ENCODE results near the gene USF1.

USF1 gene, protein sequence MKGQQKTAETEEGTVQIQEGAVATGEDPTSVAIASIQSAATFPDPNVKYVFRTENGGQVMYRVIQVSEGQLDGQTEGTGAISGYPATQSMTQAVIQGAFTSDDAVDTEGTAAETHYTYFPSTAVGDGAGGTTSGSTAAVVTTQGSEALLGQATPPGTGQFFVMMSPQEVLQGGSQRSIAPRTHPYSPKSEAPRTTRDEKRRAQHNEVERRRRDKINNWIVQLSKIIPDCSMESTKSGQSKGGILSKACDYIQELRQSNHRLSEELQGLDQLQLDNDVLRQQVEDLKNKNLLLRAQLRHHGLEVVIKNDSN

DNA sequence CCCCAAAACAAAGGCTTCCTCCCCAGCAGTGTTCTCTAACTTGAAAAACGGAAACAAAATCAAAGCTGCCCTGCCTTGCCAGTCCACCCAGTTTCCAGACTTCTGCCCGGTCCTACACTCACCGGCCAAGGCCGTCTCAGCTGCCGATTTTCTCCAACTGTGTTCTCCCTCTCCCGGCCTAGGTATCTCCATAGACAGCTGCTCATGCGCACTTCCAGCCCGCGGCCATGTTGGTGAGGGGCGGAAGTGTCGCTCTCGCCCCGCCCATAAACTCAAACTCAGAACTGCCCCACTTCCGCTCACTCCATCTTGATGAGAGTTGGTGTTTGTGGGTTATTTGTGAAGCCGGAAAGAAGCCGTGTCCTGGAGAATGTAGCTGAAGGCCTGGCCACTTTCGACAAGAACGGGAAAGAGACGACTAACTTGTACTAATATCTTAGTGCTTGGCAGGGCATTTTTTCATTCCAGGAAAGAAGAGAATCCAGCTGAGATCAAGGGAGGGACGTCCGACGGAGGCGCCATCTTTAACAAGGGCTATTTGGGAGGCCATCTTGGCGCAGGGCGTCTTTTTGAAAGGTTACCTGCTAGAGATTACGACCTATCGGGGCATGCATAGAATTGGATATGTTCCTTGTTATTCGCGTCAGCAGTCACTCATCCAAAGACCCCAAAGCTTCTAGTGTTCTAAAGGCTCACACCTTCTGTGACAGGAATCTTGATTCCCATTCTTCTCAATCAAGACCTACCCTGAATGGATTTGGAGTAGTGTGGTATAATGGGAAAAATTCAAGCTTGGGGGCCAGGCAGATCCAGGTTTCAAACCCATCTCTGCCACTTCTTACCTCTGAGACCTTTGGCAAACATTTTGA lies at the start of gene USF1:
TSS of gene USF1 (minus strand) at position 242 of the 869 bp plus-strand sequence. CDS start 2,702 bp downstream, outside the sequence.
- H3K4me3 ChIP-seq (replicated peaks; ENCODE audit: low read depth, low read length): peak within 1 kb of the TSS; percentile 91
- no peak for TF ChIP-seq CTCF (IDR thresholded peaks at IDR 0.05; ENCODE audit: low read depth, low read length, missing control alignments)
- peak; percentile 80 for DNase-seq (ENCODE audit: extremely low read depth, low read depth)

GRCh38 chr1:161095230-161095629 lies 49.5 kb upstream of the USF1 start:
- no peak for TF ChIP-seq CTCF (IDR thresholded peaks at IDR 0.05; ENCODE audit: low read depth, low read length, missing control alignments)
- no peak for DNase-seq (ENCODE audit: extremely low read depth, low read depth)
- H3K4me3 ChIP-seq (replicated peaks; ENCODE audit: low read depth, low read length): no peak overlapping the region

DNA sequence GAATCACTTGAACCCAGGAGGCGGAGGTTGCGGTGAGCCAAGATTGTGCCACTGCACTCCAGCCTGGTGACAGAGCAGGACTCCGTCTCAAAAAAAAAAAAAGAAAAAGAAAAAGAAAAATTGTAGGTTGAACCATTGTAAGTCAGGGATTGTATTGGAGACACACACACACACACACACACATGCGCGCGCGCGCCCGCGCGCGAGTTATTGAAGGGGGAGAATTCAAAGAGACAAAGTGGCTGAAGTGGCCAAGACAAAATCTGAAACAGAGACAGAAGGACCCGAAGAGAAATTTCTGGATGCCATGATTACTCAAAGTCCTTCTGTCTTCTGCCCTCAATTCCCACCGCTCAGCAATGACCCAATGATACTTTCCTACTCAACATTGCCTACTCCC lies 48.7 kb upstream of the USF1 start:
- no peak for DNase-seq (ENCODE audit: extremely low read depth, low read depth)
- no peak for TF ChIP-seq CTCF (IDR thresholded peaks at IDR 0.05; ENCODE audit: low read depth, low read length, missing control alignments)

DNA sequence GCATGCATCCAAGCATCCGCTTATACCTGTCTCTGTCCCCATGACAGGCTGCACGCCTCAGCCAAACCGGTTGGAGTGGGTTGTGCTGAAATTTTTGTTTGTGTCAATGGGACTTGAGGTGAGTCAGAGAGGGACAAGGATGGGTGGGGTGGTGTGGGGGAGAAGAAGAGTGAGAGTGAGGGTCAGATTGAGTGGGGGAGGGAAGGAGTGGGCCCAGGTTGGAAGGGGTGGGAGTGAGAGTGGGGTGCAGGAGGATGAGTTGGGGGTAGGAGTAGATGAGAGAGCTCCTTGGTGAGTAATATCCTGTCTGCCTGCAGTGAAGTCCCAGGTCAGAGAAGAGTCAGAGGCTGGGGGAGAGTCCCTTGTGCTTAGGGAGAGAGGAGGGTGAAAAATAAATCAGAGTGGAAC lies 46.8 kb upstream of the USF1 start:
- TF ChIP-seq CTCF (IDR thresholded peaks at IDR 0.05; ENCODE audit: low read depth, low read length, missing control alignments): no peak
- no peak overlapping the region for H3K4me3 ChIP-seq (replicated peaks; ENCODE audit: low read depth, low read length)
- DNase-seq (ENCODE audit: extremely low read depth, low read depth): no peak

More for the DNA sequence above, 48.7 kb upstream of the USF1 start:
- no peak overlapping the region for H3K4me3 ChIP-seq (replicated peaks; ENCODE audit: low read depth, low read length)

GRCh38 chr1:161091796-161092507 lies 46.2 kb upstream of the USF1 start:
- H3K4me3 ChIP-seq (replicated peaks; ENCODE audit: low read depth, low read length): no peak overlapping the region
- no peak for TF ChIP-seq CTCF (IDR thresholded peaks at IDR 0.05; ENCODE audit: low read depth, low read length, missing control alignments)
- DNase-seq (ENCODE audit: extremely low read depth, low read depth): no peak

GRCh38 chr1:161091093-161091492 lies 45.3 kb upstream of the USF1 start:
- DNase-seq (ENCODE audit: extremely low read depth, low read depth): no peak
- TF ChIP-seq CTCF (IDR thresholded peaks at IDR 0.05; ENCODE audit: low read depth, low read length, missing control alignments): no peak
- no peak overlapping the region for H3K4me3 ChIP-seq (replicated peaks; ENCODE audit: low read depth, low read length)
